H9 (cell line): ENCODE data around the gene ZCCHC8. TPM values are rescaled to one million over a fixed set of nuclear protein-coding genes. Genes with fewer than 3 reads are reported as not detected.
"Not testable (repeated sequence)": the region's sequence is repeated elsewhere in the genome, so short reads cannot be mapped to it uniquely, and the experiment has no call there.

Source experiments
- DNase-seq: peaks from one replicate; pipeline ENCODE4 v3.0.0-alpha.2; 2017
- H2AFZ ChIP-seq: one replicate; pipeline ENCODE4 v1.6.1; 2013; ENCODE audit warnings: mild to moderate bottlenecking, low read length, control low read depth, moderate library complexity
- H2AK5ac ChIP-seq: 2 replicates; pipeline ENCODE4 v1.6.1; 2013; ENCODE audit warnings: low read length, control low read depth, mixed read lengths; ENCODE audit not compliant: insufficient read length
- H2BK120ac ChIP-seq: one replicate; pipeline ENCODE4 v1.6.1; 2013; ENCODE audit warnings: low read depth, mild to moderate bottlenecking, low read length, control low read depth, inconsistent platforms; ENCODE audit not compliant: poor library complexity, severe bottlenecking
- H2BK12ac ChIP-seq: 2 replicates; pipeline ENCODE4 v1.6.1; 2013; ENCODE audit warnings: low read length, control low read depth, mixed read lengths, low read depth; ENCODE audit not compliant: insufficient read length
- H2BK15ac ChIP-seq: 2 replicates; pipeline ENCODE4 v1.6.1; 2013; ENCODE audit warnings: low read depth, low read length, control low read depth
- H2BK20ac ChIP-seq: one replicate; pipeline ENCODE4 v1.6.1; 2013; ENCODE audit warnings: low read depth, mild to moderate bottlenecking, low read length, control low read depth, inconsistent platforms; ENCODE audit not compliant: poor library complexity, severe bottlenecking
- H2BK5ac ChIP-seq: 2 replicates; pipeline ENCODE4 v1.6.1; 2013; ENCODE audit warnings: low read length, control low read depth, mixed read lengths; ENCODE audit not compliant: insufficient read length
- H3K14ac ChIP-seq: 2 replicates; pipeline ENCODE4 v1.6.1; 2013; ENCODE audit warnings: low read length, control low read depth; ENCODE audit not compliant: insufficient read depth
- H3K18ac ChIP-seq: 2 replicates; pipeline ENCODE4 v1.6.1; 2013; ENCODE audit warnings: low read depth, mild to moderate bottlenecking, mixed read lengths, low read length, control low read depth; ENCODE audit not compliant: insufficient read length
- H3K23ac ChIP-seq: 2 replicates; pipeline ENCODE4 v1.6.1; 2013; ENCODE audit warnings: low read length, control low read depth, mixed read lengths, low read depth; ENCODE audit not compliant: insufficient read length
- H3K23me2 ChIP-seq: 2 replicates; pipeline ENCODE4 v1.6.1; 2013; ENCODE audit warnings: low read depth, mild to moderate bottlenecking, mixed read lengths, low read length, control low read depth; ENCODE audit not compliant: insufficient read length, poor library complexity, severe bottlenecking
- H3K27ac ChIP-seq: 2 replicates; pipeline ENCODE4 v1.5.1; 2013; ENCODE audit warnings: low read length, control low read depth, mixed read lengths, low read depth; ENCODE audit not compliant: insufficient read length
- H3K27me3 ChIP-seq: 2 replicates; pipeline ENCODE4 v1.6.1; 2013; ENCODE audit warnings: low read length, control low read depth, inconsistent platforms; ENCODE audit not compliant: insufficient read depth
- H3K4ac ChIP-seq: 2 replicates; pipeline ENCODE4 v1.6.1; 2013; ENCODE audit warnings: low read depth, mild to moderate bottlenecking, control low read depth, inconsistent platforms, low read length, moderate library complexity
- H3K4me1 ChIP-seq: 2 replicates; pipeline ENCODE4 v1.6.1; 2013; ENCODE audit warnings: low read length, control low read depth, inconsistent platforms; ENCODE audit not compliant: insufficient read depth
- H3K4me2 ChIP-seq: 2 replicates; pipeline ENCODE4 v1.6.1; 2013; ENCODE audit warnings: low read length, control low read depth, mixed read lengths; ENCODE audit not compliant: insufficient read length, insufficient read depth
- H3K56ac ChIP-seq: 2 replicates; pipeline ENCODE4 v1.6.1; 2013; ENCODE audit warnings: low read depth, mild to moderate bottlenecking, mixed read lengths, low read length, control low read depth; ENCODE audit not compliant: insufficient read length
- H3K79me1 ChIP-seq: 2 replicates; pipeline ENCODE4 v1.6.1; 2013; ENCODE audit warnings: low read depth, mild to moderate bottlenecking, moderate library complexity, low read length, control low read depth, inconsistent platforms; ENCODE audit not compliant: insufficient read depth, poor library complexity, severe bottlenecking
- H3K79me2 ChIP-seq: 2 replicates; pipeline ENCODE4 v1.6.1; 2013; ENCODE audit warnings: low read length, control low read depth, inconsistent platforms; ENCODE audit not compliant: insufficient read depth
- H3K9ac ChIP-seq: 2 replicates; pipeline ENCODE4 v1.6.1; 2013; ENCODE audit warnings: low read length, control low read depth, mixed read lengths; ENCODE audit not compliant: insufficient read length; ENCODE audit errors: extremely low read depth
- H3K9me3 ChIP-seq: one replicate; pipeline ENCODE4 v1.6.1; 2013; ENCODE audit warnings: low read depth, low read length, inconsistent platforms; ENCODE audit not compliant: control insufficient read depth
- H3T11ph ChIP-seq: one replicate; pipeline ENCODE4 v1.6.1; 2013; ENCODE audit warnings: mild to moderate bottlenecking, low read length, control low read depth, inconsistent platforms
- H4K20me1 ChIP-seq: one replicate; pipeline ENCODE4 v1.6.1; 2013; ENCODE audit not compliant: control insufficient read depth, insufficient read length, insufficient read depth
- H4K5ac ChIP-seq: 2 replicates; pipeline ENCODE4 v1.6.1; 2013; ENCODE audit warnings: low read depth, mild to moderate bottlenecking, mixed read lengths, low read length, control low read depth; ENCODE audit not compliant: insufficient read length
- H4K8ac ChIP-seq: replicated peaks from 2 replicates; pipeline ENCODE4 v1.6.1; 2013; ENCODE audit warnings: low read length, control low read depth, mixed read lengths, low read depth; ENCODE audit not compliant: insufficient read length
- H4K91ac ChIP-seq: 2 replicates; pipeline ENCODE4 v1.6.1; 2013; ENCODE audit warnings: low read depth, mild to moderate bottlenecking, moderate library complexity, mixed read lengths, low read length, control low read depth; ENCODE audit not compliant: insufficient read length
- H3K27ac Mint-ChIP-seq, 3 experiments: 2 replicates in 2 of 3; 3 replicates in 1 of 3; pipeline ENCODE4 v1.8.0; 2020 to 2021; ENCODE audit warnings: mixed read lengths in 3 of 3, mild to moderate bottlenecking in 1 of 3, moderate library complexity in 1 of 3
- H3K27me3 Mint-ChIP-seq: 2 replicates; pipeline ENCODE4 v1.8.0; 2021; ENCODE audit warnings: low read depth, mild to moderate bottlenecking, moderate library complexity, mixed read lengths
- H3K36me3 Mint-ChIP-seq, 3 experiments: 2 replicates in 2 of 3; 3 replicates in 1 of 3; pipeline ENCODE4 v1.8.0; 2020 to 2021; ENCODE audit warnings: low read depth in 3 of 3, mixed read lengths in 3 of 3; ENCODE audit not compliant: insufficient read depth in 1 of 3
- H3K4me1 Mint-ChIP-seq, 2 experiments: 2 replicates each; pipeline ENCODE4 v1.8.0; 2020; ENCODE audit warnings: mixed read lengths in 2 of 2
- H3K4me3 Mint-ChIP-seq, 2 experiments: 2 replicates in 1 of 2; 3 replicates in 1 of 2; pipeline ENCODE4 v1.8.0; 2020 to 2021; ENCODE audit warnings: mild to moderate bottlenecking in 2 of 2, mixed read lengths in 2 of 2, moderate library complexity in 1 of 2
- H3K9me3 Mint-ChIP-seq, 2 experiments: 2 replicates in 1 of 2; 3 replicates in 1 of 2; pipeline ENCODE4 v1.8.0; 2020; ENCODE audit warnings: mild to moderate bottlenecking in 2 of 2, mixed read lengths in 2 of 2, moderate library complexity in 1 of 2
- WGBS: extraction: QIAGEN DNeasy Blood & Tissue Kit; methylation state at CpG from one replicate; pipeline ENCODE4 v1.1.7; 2013; ENCODE audit warnings: missing lambda C conversion rate, low lambda C conversion rate, mixed read lengths; ENCODE audit not compliant: insufficient read length; ENCODE audit errors: extremely low coverage; 5-methylcytosine and 5-hydroxymethylcytosine counted together
- total RNA-seq: library from RNA; stranded (reverse); gene quantifications from 2 replicates; pipeline ENCODE4 v1.2.1, GENCODE V29; 2021
- TF ChIP-seq, protein P1 (sequence below): fragments of 200-600 bp; sonication (generic); conservative IDR thresholded peaks from 3 replicates; pipeline ENCODE4 v1.8.0; 2021; ENCODE audit warnings: antibody characterized with exemption, mild to moderate bottlenecking

ZCCHC8 gene
- total RNA-seq, 1 experiment from 2014 or later = 37.3 TPM

DNA sequence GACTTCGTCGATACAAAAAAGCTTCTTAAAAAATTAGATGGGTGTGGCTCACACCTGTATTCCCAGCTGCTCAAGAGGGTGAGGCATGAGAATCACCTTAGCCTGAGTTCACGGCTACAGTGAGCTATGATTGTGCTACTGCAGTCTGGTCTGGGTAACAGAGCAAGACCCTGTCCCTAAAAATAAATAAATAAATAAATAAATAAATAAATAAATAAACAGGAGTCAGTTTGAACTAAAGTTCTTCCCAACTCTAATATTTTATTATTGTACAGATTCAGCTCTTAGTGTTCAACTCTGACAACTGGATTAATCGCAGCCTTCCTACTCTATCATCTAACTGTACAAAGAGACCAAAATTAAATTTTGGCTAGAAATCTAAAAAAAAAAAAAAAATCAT, 65.5 kb downstream of the ZCCHC8 start:
- Histone ChIP-seq H3K9me3 (no peaks in the 10 kb centered on the region), H2BK120ac (no peak overlapping the region), H3T11ph (no peak overlapping the region), H3K56ac (no peak overlapping the region), H3K9ac (no peak overlapping the region), H2BK20ac (no peak overlapping the region), H3K79me2 (no peaks in the 10 kb centered on the region), H4K91ac (no peak overlapping the region), H3K23me2 (no peaks in the 10 kb centered on the region), H3K4ac (no peak overlapping the region), H2BK15ac (no peak overlapping the region), H4K5ac (no peak overlapping the region), H3K4me2 (no peak overlapping the region), H3K27ac (no peak overlapping the region), H4K8ac (no peak overlapping the region), H3K23ac (no peak overlapping the region), H2AFZ (no peak overlapping the region), H2AK5ac (no peak overlapping the region), H4K20me1 (no peaks in the 10 kb centered on the region), H3K27me3 (no peaks in the 10 kb centered on the region), H3K18ac (no peak overlapping the region), H3K14ac (no peak overlapping the region), H2BK5ac (no peak overlapping the region), H3K4me1 (no peaks in the 10 kb centered on the region; the same call in 1 of the 2 replicates), H2BK12ac (no peak overlapping the region), H3K79me1 (no peaks in the 10 kb centered on the region)
- no CpG with 5 or more reads among the region's 4 CpGs for WGBS
- Mint-ChIP-seq H3K27me3 (no peaks in the 10 kb centered on the region), H3K4me1 (no peaks in the 10 kb centered on the region), H3K9me3 (no peaks in the 10 kb centered on the region), H3K36me3 (no peaks in the 10 kb centered on the region), H3K4me3 (no peak overlapping the region), H3K27ac (no peak overlapping the region)
- no peak for DNase-seq
- TF ChIP-seq, protein P1, sequence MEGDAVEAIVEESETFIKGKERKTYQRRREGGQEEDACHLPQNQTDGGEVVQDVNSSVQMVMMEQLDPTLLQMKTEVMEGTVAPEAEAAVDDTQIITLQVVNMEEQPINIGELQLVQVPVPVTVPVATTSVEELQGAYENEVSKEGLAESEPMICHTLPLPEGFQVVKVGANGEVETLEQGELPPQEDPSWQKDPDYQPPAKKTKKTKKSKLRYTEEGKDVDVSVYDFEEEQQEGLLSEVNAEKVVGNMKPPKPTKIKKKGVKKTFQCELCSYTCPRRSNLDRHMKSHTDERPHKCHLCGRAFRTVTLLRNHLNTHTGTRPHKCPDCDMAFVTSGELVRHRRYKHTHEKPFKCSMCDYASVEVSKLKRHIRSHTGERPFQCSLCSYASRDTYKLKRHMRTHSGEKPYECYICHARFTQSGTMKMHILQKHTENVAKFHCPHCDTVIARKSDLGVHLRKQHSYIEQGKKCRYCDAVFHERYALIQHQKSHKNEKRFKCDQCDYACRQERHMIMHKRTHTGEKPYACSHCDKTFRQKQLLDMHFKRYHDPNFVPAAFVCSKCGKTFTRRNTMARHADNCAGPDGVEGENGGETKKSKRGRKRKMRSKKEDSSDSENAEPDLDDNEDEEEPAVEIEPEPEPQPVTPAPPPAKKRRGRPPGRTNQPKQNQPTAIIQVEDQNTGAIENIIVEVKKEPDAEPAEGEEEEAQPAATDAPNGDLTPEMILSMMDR = no peak

DNA sequence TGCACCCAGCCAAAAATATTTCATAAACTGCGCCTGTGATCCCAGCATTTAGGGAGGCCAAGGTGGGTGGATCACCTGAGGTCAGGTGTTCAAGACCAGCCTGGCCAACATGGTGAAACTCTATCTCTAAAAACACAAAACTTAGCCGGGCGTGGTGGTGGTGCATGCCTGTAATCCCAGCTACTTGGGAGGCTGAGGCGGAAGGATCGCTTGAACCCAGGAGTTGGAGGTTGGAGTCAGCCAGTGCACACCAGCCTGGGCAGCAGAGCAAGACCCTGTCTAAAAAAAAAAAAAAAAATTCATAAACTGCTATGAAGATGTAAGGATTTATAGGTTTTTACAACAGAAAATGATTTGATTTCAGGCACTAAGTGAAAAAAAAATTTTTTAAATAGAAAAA, 71.7 kb downstream of the ZCCHC8 start:
- H2BK12ac ChIP-seq, H3K27me3 ChIP-seq, H3K9me3 ChIP-seq, H3K27ac Mint-ChIP-seq, H3K18ac ChIP-seq, H2BK15ac ChIP-seq, H4K5ac ChIP-seq, H3K9me3 Mint-ChIP-seq, DNase-seq, H2BK20ac ChIP-seq, H3K9ac ChIP-seq, H3K27me3 Mint-ChIP-seq, H3K79me1 ChIP-seq, H2BK5ac ChIP-seq, H2AFZ ChIP-seq, H3K4me3 Mint-ChIP-seq, H3K4me1 Mint-ChIP-seq, H4K8ac ChIP-seq, H4K91ac ChIP-seq, H3K23me2 ChIP-seq, H4K20me1 ChIP-seq, H3K4ac ChIP-seq, H3K23ac ChIP-seq, H3K79me2 ChIP-seq, H2BK120ac ChIP-seq, H3K36me3 Mint-ChIP-seq, H2AK5ac ChIP-seq, H3K14ac ChIP-seq, H3K4me1 ChIP-seq, H3K56ac ChIP-seq, H3K27ac ChIP-seq, H3K4me2 ChIP-seq, H3T11ph ChIP-seq: not testable (repeated sequence)
- WGBS = no CpG with 5 or more reads among the region's 5 CpGs
